Measurements from ENCODE around the gene FIGNL1.
"Not testable (repeated sequence)": the region's sequence is repeated elsewhere in the genome, so short reads cannot be mapped to it uniquely, and the experiment has no call there.

FIGNL1 gene

DNA sequence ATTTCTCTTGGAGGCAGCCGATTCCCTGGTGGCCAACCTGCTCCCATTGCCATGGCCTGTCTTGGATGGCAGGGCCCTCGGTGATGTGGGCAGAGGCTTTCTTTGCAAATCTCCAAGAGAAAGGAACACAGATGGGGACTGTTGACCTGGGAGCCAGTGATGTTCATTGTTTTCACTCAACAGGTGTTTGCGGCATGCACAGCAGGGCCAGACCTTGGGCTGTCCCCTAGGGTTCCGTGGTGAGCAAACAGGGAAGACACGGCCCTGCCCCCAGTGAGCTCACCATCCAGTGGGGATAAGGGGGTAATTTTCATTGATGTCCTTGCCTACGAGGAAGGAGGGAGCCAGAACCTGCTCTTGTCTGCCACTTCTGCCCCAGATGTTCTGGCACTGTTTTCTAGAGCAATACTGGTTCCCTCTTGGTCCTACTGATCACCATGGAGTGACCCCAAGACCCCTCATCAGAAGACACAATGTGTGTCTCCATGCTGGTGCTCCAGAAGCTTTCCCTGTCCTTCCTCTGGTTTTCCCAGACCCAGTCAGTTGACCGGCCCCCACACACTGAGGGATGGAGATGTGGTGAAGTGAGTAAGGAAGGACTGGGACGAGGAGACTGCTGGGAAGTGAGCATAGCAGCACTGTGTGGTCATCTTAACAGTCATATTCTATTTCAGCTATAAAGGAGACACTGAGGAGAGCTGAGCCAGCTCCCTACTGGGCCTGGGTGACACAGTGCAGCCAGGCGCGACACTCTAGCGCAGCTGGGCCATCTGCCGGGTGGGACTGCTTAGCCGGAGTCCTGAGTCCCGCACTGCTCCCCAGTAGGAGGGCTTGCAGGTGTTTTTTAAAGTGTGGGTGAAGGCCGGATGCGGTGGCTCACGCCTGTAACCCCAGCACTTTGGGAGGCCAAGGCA, 20.4 kb upstream of the FIGNL1 start:
- peak; percentile 43 for DNase-seq

DNA sequence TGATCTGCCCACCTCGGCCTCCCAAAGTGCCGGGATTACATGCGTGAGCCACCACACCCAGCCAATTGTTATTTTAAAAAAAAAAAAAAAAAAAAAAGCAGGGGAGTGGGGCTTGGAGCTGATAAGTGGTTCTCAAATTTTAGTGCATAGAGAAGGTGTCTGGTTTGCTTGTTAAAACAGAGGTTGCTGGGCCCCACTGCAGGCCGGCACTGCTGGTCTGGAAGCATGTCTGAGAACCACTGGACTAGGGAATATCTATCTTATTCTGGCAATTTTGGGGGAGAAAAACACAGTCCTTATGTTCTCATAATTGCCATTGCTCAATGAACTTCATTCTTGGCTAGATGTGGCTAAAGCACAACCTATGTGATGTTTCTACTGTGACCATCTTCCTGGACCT, 19.0 kb upstream of the FIGNL1 start:
- no peak for DNase-seq

DNA sequence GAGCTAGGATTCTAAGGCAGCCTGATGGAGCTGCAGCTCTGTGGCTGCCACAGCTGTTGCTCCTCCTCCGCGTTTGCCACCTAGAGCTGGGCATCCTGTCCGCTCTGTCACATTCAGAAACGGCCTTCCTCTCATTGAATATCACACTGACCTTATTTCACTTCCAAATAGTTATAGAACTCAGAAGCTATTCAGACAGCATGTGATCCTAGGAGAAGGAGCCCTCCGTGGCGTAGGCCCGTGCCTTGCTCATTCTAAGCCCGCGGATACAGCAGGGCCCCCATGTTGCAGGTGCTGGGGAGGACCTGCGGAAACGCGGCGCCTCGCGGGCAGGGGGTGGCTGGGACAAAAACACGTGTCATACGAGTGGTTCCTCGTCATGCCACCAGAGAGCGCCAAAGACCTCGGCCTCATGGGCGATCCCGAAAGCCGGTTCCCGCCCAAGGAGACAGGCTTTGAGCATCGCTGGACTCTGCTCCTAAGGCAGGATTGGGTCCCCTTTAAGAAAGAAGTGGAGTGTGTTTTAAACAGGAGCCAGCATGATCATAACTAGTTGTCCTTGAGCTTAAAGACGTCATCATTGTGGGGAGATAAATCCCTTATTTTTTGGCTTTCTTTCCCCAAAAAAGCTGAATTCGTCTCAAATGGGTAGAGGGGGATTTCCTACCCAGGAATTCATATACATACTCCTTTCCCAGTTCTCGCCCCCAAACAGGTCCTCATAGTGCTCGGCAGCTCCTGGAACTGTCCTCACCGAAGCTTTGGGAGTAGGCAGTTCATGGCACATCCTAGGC, 17.9 kb upstream of the FIGNL1 start:
- DNase-seq: peak; percentile 92

DNA sequence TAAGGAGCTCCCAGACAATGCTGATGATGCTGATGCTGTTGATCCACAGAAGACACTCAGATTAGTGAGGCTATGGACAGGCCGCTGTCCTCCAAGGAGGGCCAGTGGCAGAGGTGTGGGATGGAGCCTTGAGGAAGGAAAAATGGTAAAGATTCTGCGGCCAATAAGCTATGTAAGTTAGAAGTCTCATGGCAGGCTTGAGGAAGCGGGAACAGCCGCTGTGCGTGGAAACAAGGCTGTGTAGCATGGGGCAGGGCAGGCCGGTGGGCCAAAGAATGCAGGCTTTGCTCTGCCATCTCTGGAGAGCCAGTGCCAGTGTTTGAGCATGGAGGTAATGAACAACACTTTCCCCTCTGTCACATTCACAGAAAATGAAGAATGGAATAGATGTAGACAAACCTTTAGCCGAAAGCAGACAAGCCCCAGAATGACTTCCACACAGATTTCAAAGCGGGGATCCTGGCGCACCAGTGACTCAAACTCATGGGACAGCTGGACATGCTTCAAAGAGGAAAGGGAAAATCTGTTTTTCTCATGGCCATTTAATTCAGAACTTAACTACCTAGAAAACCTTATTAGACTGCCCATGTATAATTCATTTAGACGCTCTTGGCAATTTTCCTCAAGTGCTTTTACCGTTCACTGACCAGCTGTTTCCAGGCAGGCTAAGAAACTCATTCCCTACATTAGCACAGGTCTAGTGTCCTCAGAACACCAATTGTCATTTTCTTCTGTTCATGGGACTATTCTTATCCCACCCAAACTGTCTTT, 16.9 kb upstream of the FIGNL1 start:
- DNase-seq: no peak

DNA sequence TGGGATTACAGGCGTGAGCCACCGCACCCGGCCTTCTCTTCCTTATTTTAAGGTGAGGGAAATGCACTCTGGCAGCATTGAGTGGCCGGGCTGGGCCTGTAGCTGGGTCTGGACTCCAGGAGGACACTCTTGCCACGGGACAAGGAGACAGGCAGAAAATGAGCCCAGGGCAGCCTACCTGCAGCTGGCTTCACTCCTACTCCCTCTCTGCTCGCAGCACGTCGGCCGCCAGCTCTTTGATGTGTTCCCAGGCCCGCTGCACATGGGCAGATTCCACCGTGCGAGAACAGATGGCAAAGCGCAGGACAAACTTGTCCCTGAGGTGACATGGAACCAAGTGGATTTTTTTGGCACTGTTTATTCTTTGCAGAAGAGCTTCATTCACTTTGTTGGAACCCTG, 12.9 kb upstream of the FIGNL1 start:
- DNase-seq: no peak

DNA sequence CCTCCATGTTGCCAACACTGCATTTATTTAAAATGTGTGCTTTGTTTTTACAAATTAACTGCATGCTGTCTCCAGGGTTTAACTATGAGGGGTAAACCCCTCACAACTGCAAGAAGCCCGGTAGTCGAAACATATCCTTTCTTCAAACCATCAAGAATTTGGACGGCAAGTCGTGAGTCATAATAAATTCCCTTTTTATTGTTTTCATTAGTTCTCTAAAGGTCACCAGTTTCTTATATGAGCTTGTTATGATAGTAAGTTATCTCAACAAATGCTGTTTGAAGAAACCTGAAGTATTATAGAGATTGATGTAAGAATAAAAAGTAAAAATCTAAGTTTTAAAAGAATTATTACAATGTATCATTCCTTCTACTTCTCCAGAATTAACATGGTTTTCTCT, 12.2 kb upstream of the FIGNL1 start:
- no peak for DNase-seq

DNA sequence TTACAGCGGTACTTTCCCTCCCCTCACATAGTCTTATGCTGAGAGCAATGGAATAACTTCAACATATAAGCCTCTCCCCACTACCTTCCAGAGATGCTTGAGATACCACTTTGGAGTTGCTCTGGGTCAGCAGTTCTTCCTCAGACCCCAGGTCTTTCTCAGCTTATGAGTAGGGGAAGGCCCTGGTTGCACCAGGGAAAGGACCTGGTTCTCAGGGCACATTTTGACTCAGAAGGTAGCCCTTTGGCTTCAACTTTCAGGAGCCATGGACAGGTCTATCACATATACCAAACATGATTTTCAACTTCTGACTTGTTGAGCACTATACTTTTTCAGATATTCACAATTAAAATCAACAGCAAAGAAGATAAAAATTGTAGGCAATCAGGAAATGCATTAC, 11.5 kb upstream of the FIGNL1 start:
- DNase-seq: no peak

DNA sequence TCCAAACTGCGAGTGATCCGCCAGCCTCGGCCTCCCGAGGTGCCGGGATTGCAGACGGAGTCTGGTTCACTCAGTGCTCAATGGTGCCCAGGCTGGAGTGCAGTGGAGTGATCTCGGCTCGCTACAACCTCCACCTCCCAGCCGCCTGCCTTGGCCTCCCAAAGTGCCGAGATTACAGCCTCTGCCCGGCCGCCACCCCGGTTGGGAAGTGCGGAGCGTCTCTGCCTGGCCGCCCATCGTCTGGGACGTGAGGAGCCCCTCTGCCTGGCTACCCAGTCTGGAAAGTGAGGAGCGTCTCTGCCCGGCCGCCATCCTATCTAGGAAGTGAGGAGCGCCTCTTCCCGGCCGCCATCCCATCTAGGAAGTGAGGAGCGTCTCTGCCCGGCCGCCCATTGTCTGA, 9.0 kb upstream of the FIGNL1 start:
- DNase-seq: not testable (repeated sequence)

DNA sequence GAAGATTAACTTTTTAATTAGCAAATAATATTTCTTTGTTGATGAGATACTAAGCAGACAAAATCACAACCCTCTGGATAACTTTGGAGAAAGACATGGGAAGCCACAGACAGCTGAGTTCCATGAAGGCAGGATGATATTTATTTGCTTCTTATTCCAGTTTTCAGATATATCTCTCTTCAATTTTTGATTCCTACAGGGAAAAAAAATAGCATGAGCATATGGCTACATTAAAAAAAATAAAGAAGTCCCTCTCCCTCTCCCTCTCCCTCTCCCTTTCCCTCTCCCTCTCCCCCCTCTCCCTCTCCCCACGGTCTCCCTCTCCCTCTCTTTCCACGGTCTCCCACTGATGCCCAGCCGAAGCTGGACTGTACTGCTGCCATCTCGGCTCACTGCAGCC, 8.5 kb upstream of the FIGNL1 start:
- not testable (repeated sequence) for DNase-seq

DNA sequence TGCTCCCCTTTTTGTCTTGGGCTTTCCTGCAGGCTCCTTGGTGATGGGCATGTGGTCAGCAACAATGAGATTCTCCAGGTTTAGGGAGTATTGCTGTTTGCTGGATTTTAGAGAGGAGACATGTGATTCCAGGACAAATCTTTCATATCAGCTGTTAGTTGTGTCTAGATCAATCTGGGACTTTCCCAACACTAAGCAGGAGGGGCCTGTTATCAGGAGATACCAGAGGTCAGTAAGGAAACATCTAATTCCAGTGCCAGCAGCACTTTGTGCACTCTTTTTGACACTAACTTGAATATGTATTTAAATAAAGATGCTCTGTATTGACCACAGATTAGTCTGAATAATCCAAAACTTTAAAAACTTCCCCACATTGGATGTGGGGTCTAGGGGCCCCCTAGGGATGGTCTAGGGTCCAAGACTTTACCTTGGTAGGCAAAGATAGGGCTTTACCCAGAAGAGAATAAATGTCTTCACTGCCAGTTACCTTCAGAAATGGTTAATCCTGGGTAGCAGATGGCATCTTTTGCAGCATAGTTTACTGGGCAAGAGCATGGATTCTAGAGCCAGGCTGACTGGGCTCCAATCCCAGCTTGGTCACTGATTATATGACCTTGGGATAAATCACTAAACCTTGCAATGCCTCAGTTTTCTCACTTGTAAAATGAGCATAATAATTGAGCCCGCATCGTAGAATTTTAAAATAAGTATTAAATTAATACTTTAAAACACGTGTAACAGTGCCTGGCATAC, 6.4 kb upstream of the FIGNL1 start:
- DNase-seq: no peak

DNA sequence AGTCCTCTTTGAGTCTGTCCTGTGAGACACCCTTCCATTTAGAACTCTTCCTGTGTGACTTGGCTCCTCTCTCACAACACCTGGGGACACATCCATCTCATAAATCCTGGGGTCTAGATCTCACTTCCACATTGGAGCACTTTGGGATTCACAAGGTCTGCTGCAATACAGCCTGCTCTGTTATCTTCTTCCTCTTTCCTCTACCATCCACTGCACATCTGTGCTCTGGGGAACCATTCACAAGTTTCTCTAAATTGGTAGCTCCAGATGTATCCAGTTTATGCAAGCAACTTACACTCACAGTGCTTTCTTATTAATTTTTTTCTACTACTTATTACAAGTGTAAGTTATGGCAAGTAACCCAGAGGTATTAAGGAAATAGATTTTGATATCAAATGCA, 5.5 kb upstream of the FIGNL1 start:
- no peak for DNase-seq

DNA sequence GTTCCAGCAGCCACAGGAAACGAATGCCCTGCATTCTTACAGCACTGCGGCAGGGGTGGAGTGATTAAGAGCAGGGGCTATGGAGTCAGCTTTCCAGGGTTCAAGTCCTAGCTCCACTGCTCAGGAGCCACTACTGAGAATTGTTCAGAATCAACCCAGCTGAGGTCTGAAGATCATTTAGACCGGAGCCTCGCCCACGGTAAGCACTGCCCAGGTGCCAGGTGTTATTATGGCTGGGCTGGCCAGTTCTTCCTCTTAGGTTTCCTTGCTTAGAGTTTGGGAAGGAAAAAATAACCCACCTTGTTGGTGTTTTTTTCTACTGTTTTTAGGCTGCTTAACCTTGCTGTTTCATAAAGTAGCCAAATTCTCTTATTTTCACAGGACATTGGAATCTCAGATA, 4.8 kb upstream of the FIGNL1 start:
- DNase-seq: no peak

DNA sequence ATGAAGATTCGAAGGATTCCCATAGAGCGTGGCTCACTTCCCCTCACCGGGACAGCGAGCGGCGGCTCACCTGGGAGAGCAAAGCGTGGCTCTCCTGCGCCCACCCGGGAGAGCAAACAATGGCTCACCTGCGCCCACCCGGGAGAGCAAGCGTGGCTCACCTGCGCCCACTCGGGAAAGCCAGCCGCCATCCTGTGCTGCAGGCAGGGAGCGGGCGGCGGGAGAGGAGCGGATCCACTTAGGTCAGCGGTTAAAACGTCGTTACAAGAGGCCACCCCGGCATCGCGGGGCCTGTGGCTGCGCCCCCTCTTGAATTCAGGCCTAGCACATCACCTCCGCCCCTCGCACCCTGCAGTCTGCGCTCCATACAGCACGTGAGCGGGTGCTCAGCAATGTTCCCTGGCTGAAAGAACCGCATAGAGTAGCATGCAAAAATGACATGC, 461 bp upstream of the FIGNL1 start:
- DNase-seq: no peak

DNA sequence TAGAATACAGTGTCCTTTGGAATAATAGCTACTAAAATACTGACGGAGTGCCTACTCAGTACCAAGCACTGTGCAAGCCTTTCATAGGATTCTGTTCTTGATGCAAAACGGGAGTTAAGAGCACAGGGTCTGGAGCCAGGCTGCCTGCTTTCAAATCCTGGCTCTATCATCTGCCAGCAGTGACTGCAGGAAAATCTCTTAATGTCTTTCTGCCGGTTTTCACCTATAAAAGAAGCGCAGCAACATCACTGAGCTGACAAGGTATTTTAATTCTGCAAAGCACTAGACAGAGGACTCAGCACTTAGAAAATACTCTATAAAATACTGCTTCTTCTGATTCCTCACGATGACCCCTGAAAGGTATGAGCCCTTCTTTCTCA, 659 bp downstream of the FIGNL1 start:
- peak; percentile 39 for DNase-seq

DNA sequence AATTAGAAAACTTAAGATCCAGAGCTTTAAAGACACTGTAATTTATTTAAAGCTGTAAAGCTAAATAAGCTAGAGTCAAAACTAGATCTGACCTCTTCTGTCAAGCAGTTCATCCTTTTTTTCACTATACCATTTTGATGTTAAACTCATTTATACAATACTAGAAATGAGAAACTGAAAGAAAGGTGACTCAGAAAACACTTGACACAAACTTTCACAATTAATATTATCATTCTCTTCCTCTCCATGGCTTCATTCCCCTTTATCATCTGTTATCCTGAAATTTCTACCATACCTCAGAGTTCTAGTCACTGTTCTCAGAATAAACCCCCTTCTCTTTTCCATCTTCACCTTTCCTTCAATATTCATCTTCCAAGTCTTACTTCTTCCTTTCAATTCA, 1.3 kb downstream of the FIGNL1 start:
- DNase-seq: no peak

DNA sequence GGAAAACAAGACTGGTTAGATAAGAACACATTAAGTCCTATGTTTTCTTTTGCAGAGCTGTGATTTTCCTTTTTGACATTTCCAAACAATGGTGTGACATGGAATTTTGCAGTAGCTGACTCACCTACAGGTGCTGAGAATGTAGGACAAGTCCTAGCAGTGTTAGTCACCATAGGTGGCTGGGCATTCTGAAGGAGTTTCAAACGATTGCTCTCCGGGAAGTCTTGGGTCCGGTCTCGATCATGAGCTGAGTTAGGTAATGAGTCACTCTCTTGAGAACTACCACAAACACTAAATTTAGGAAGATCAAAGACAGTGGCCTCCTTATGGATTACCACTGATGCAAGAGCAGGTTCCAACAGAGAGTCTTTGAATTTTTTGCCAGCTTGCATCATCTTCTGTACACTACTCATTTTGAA, 3.6 kb downstream of the FIGNL1 start:
- no peak for DNase-seq

DNA sequence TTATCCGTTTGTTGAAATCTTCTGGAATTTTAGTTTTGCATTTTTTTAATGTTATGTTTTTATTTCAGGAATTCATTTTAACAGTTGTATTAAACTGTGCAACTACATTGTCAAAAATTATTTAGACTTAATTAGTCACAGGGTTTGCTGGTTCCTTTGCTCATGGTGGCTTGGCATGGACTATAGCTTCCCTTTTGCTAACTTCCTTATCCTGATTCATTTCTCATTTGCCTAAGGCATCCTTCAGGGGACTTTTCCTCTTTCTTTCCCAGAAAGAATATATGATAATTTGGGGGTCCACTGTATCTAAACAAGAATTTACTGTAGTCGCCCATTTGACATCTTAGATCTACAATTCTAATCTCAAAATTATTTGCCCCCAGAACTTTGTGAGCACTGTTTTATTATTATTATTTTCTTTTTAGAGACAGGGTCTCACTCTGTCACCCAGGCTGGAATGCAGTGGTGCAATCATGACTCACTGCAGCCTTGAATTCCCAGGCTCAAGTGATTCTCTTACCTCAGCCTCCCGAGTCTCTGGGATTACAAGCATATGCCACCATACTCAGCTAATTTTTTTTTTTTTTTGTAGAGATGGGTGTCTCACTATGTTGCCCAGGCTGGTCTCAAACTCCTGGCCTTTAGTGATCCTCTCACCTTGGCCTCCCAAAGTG, 13.9 kb downstream of the FIGNL1 start:
- no peak for DNase-seq

DNA sequence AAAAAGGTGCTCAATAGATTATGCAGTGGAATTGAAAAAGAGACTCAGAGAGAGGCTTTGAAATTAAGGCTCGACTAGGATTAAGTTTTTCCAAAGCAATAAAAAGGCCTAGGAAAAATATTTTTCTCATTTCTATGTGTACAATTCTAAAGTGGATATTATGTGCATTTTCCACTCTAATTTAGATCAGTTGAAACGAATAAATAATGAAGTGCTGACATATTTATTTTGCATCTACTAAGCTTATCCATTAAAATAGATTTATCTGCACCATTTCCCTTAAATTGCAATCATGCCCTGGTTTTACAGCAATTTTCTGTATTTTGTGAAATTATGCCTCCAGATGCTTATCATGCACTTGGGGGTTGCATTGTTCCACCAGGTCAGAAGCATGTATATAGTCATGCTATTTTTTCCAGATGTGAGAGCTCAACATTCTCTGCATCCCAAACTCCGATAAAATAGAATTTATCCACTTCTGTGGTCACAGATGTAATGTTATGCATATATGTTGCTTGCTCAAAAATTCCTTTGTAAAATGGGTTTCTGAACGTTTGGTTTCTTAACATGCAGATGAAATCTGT, 18.3 kb downstream of the FIGNL1 start:
- no peak for DNase-seq

DNA sequence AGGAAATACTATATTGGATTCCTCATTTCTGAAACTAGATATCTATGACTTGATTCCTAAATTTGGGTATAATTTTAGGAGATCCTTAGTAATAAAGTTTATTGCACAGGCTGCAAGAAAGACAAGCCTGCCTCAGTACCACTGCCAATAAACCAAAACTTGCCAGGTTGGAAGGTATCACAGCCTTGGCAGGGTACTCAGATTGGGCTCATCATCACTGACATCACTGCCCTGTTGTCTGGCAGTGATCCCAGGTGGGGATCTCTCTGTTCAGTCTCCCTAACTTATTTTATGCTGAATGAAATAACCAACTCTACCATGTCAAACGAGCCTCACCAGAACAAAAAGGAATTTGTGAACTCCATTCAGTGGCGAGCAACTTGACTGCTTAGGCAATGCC, 18.8 kb downstream of the FIGNL1 start:
- DNase-seq: no peak

DNA sequence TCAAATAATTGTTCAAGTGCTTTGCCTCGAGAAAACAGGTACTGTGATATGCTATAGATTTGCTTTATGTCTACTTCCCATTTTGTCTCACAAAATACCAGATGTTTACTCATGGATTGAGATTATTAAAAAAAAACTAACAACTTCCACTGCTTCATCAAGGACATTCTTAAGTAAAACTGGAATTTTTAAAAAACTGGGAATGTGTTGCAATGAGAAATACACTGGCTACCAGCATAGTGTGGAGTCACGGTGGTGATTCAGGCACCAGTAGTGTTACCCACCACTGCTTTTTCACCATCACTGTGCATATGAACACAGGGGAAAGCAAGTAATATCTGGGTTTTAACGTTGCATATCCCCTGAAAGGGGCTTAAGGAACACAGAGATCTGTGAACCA, 21.2 kb downstream of the FIGNL1 start:
- no peak for DNase-seq

DNA sequence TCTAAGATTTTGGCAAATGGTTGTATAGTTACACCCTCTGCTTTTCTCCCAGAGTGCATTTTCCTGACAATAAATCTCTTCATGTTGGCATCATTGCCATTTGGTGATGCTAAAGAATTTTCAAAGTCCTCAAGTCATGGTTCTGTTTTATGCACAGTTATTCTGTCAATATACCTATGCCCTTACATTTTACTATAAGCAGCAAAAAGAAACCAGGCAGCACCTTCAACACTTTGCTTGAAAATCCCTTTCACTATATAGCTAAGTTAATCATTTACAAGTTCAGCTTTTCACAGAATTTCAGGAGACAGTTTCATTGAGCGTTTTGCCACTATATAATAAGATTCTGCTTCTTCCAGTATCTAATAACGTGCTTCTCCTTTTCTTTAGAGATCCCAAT, 22.6 kb downstream of the FIGNL1 start:
- DNase-seq: no peak
